GM12878 (cell line): ENCODE data around the gene PPP2R3C. TPM values are rescaled to one million over a fixed set of nuclear protein-coding genes. Genes with fewer than 3 reads are reported as not detected.

Source experiments
- ATAC-seq: fragments of 200-7000 bp; cut with Tn5 transposase; 3 replicates; pipeline ENCODE4 v1.9.1; 2020; ENCODE audit warnings: mild to moderate bottlenecking, moderate library complexity
- BruUV-seq: library from RNA; stranded (reverse); fragments of 400-500 nt; replicated peaks from 2 replicates; lab custom pipeline; 2021; lab: Mats Ljungman, UMichigan
- CTCF ChIA-PET: fragments of 300-600 bp; sonication (Branson Sonifier 250); formaldehyde crosslinking; extraction: SDS; loops from one replicate; lab custom pipeline; 2021; ENCODE audit warnings: inconsistent platforms; lab: Yijun Ruan, JAX
- POLR2A ChIA-PET: fragments of 350-600 bp; formaldehyde crosslinking; extraction: SDS; loops from one replicate; lab custom pipeline; 2021; ENCODE audit warnings: inconsistent platforms; lab: Charles Lee
- RAD21 ChIA-PET: fragments of 300-600 bp; sonication (Branson Sonifier 250); formaldehyde crosslinking; loops from one replicate; lab custom pipeline; 2023; ENCODE audit warnings: antibody characterized with exemption; ENCODE audit not compliant: unreplicated experiment; lab: Charles Lee
- SMC1A ChIA-PET: fragments of 300-600 bp; sonication (Branson Sonifier 250); formaldehyde crosslinking; loops from one replicate; lab custom pipeline; 2023; ENCODE audit not compliant: unreplicated experiment, uncharacterized antibody; lab: Charles Lee
- DNase-seq: peaks from one replicate; pipeline ENCODE4 v3.0.0-alpha.2; 2011; ENCODE audit warnings: low read depth, low spot score
- FAIRE-seq: peaks from 3 replicates; lab custom pipeline; 2011; peaks lifted over from hg19 to GRCh38; lab: Jason Lieb, UNC
- H2AFZ ChIP-seq: 2 replicates; pipeline ENCODE4 v1.6.0; 2011; ENCODE audit warnings: low read depth, low read length, control low read depth; ENCODE audit not compliant: control insufficient read depth
- H3K27ac ChIP-seq: 2 replicates; pipeline ENCODE4 v1.5.1; 2011; ENCODE audit warnings: control low read depth; ENCODE audit not compliant: control insufficient read depth, insufficient read depth
- H3K27me3 ChIP-seq, 2 experiments: replicated peaks in 1 of 2; 2 replicates each; pipeline versions ENCODE4 v1.6.0 to v1.6.1; 2011; ENCODE audit warnings: low read length in 1 of 2; ENCODE audit not compliant: control insufficient read depth in 2 of 2, insufficient read depth in 2 of 2
- H3K36me3 ChIP-seq, 2 experiments: 2 replicates each; pipeline ENCODE4 v1.5.1; 2011; ENCODE audit warnings: low read length in 1 of 2; ENCODE audit not compliant: control insufficient read depth in 2 of 2, insufficient read depth in 2 of 2
- H3K4me1 ChIP-seq: 2 replicates; pipeline ENCODE4 v1.6.1; 2011; ENCODE audit warnings: mild to moderate bottlenecking, low read length, moderate library complexity, mixed read lengths; ENCODE audit not compliant: control insufficient read depth, insufficient read depth
- H3K4me2 ChIP-seq: 2 replicates; pipeline ENCODE4 v1.6.0; 2011; ENCODE audit warnings: control low read depth; ENCODE audit not compliant: control insufficient read depth, insufficient read depth
- H3K4me3 ChIP-seq: fragments of 200-600 bp; sonication (generic); 2 replicates; pipeline ENCODE4 v1.5.1; 2016
- H3K79me2 ChIP-seq: 2 replicates; pipeline ENCODE4 v1.6.0; 2011; ENCODE audit warnings: low read length; ENCODE audit not compliant: control insufficient read depth, insufficient read depth
- H3K9ac ChIP-seq: 2 replicates; pipeline ENCODE4 v1.8.0; 2011; ENCODE audit warnings: low read length, control low read depth, mixed read lengths; ENCODE audit not compliant: control insufficient read depth, insufficient read depth
- H3K9me3 ChIP-seq: replicated peaks from 3 replicates; pipeline ENCODE4 v1.5.1; 2011; ENCODE audit warnings: mild to moderate bottlenecking, low read length; ENCODE audit not compliant: control insufficient read depth, insufficient read depth
- H4K20me1 ChIP-seq: 2 replicates; pipeline ENCODE4 v1.6.0; 2011; ENCODE audit not compliant: control insufficient read depth, insufficient read depth
- JUND ChIP-seq: IDR thresholded peaks from 2 replicates; pipeline ENCODE4 v1.6.1; 2012; ENCODE audit warnings: low read depth, mild to moderate bottlenecking, low read length, improper control_type of control experiment, moderate library complexity
- RBBP5 ChIP-seq: fragments of 200-600 bp; sonication (generic); conservative IDR thresholded peaks from 2 replicates; pipeline ENCODE4 v1.6.1; 2016
- ZNF592 ChIP-seq: fragments of 450-650 bp; IDR thresholded peaks from 2 replicates; pipeline ENCODE4 v1.6.1; 2017; ENCODE audit warnings: mild to moderate bottlenecking, moderate library complexity
- WGBS: methylation state at CpG from one replicate; pipeline ENCODE4 v1.1.6; 2016; ENCODE audit warnings: low lambda C conversion rate; ENCODE audit not compliant: insufficient replicate concordance, insufficient coverage; ENCODE audit errors: missing lambda C conversion rate; 5-methylcytosine and 5-hydroxymethylcytosine counted together
- in situ Hi-C: fragments of 300-500 bp; cut with MboI; formaldehyde crosslinking; loops from 9 replicates; pipeline ENCODE4 v1.14.3; 2018; ENCODE audit warnings: mixed read lengths
- intact Hi-C: fragments of 100-400 bp; cut with micrococcal nuclease; formaldehyde crosslinking; loops from one replicate; pipeline ENCODE4 v1.14.2; 2022; ENCODE audit not compliant: unreplicated experiment
- polyA plus RNA-seq, 11 experiments: library from polyadenylated mRNA; depleted of rRNA in 4 of 11; unstranded in 6 of 11; stranded (reverse) in 5 of 11; fragments of >200 nt; fragmentation: Nextera tagmentation in 4 of 11; fragmentation: Illumina TruSeq in 1 of 11; extraction: Ambion mirVana in 4 of 11; extraction: Trizol in 1 of 11; gene quantifications; 1 replicate in 1 of 11; 2 replicates in 10 of 11; pipeline versions ENCODE4 v1.2.1 to v1.2.3, GENCODE V29; 2011 to 2016; ENCODE audit warnings: inconsistent platforms in 2 of 11, missing spikeins in 2 of 11, low read depth in 1 of 11
- total RNA-seq, 4 experiments: library from RNA; depleted of rRNA in 3 of 4; stranded (reverse); fragments of >200 nt in 3 of 4; fragmentation: Illumina TruSeq in 1 of 4; extraction: Trizol in 1 of 4; gene quantifications; 2 replicates each; pipeline versions ENCODE4 v1.2.1 to v1.2.3, GENCODE V29; 2013 to 2021
- TF ChIP-seq, protein P1 (sequence below): IDR thresholded peaks from 2 replicates; pipeline ENCODE4 v1.6.1; 2011; ENCODE audit warnings: mild to moderate bottlenecking, low read depth, low read length, moderate library complexity; ENCODE audit not compliant: insufficient replicate concordance

PPP2R3C gene
- total and polyA plus RNA-seq, 10 of the 15 experiments (the other 5 are each of a cell fraction or from before 2014, with no cell fraction given): 27.6 to 80.5 (median 42.9) TPM

DNA sequence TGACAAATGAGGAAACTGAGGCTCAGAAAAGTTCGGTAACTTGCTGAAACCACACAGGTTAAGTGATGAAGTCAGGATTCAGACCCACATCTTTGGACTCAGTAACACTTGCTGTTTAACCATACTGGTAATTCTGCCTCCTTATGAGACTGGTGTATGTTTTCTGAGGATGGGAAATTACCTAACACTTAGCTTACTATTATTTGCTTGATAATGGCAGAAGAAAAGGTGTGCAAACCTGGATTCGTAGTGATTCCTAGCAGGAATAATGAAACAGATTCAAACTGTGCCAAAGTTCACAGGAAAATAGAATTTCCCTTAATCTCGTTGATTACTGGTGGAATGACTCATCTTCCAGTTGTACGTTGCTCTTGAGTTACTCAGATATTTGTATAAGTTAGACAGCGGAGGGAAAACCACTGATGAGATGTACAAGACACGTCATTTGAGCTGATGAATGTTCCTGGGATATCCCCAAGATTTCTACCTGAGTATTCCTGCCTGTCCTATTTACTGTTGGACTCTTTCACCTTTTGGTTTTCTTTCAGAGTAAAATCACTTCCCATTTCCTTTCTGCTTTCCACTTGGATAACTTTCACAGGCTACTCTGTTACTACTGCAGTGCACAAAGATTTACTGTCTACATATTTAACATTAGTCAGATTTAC, 38.1 kb upstream of the PPP2R3C start (continued):
- no peak for TF ChIP-seq RBBP5
- TF ChIP-seq, protein P1, sequence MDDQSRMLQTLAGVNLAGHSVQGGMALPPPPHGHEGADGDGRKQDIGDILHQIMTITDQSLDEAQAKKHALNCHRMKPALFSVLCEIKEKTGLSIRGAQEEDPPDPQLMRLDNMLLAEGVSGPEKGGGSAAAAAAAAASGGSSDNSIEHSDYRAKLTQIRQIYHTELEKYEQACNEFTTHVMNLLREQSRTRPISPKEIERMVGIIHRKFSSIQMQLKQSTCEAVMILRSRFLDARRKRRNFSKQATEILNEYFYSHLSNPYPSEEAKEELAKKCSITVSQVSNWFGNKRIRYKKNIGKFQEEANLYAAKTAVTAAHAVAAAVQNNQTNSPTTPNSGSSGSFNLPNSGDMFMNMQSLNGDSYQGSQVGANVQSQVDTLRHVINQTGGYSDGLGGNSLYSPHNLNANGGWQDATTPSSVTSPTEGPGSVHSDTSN: no peak

DNA sequence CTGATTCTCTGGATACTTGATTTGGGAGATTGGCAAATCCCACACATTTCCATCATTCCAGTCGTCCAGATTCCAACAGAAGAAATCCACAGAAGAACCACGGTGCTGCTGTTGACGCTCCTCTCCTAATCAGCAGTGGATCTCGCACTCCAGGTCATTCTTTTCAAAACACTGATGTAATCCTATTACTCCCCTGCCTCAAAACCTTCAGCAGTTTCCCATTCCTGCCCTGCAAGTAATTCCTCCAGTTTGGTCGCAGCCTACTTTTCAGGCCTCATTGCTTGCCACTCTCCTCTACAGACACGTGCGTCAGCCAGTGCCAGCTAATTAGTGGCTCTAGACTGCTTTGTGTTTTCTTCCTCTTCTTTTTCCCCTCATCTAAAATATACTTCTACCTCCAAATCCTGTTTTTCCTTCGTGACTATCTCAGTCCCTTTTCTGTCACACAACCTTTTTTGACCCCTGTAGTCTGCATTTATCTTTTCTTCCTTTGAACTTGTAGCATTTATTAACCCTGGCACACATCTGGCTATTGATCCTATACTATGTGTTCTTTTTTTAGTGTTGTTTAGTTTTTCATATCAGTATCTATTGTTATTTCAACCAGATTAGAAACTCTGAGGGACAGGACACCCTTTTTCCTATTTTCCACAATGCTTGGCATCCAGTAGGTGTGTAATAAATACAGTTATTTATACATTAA, 37.3 kb upstream of the PPP2R3C start:
- H3K79me2 ChIP-seq: peaks cover 3% of the 10 kb centered on the region
- intact Hi-C loops (no loop called here), in situ Hi-C loops (no loop called here)
- H3K4me1 ChIP-seq: peaks cover 19% of the 10 kb centered on the region
- ChIA-PET RAD21 (interaction anchor here (1.1 to 3.0 kb wide), 5 partner anchors 8 to 257 kb away, joined by 3 to 10 read pairs (median 5); no protein-coding TSS in a partner anchor), CTCF (interaction anchor here (1.7 to 2.3 kb wide), 4 partner anchors 16 to 263 kb away, joined by 4 to 10 read pairs (median 8); no protein-coding TSS in a partner anchor)
- 96% methylated on average over 8 of the region's 8 CpGs for WGBS
- H3K9me3 ChIP-seq: no peaks in the 10 kb centered on the region
- TF ChIP-seq ZNF592 (no peak), JUND (no peak)
- TF ChIP-seq, all 136 proteins: peak for 0
- H3K36me3 ChIP-seq: 0 out of 4 replicates have a peak, but pooled peaks cover 1 to 6% of the 10 kb centered on the region in 2 experiments
- SMC1A ChIA-PET: interaction anchor here (1.0 to 5.9 kb wide), 7 partner anchors 9 to 263 kb away, joined by 3 to 41 read pairs (median 4); partner anchors contain the start of gene NFKBIA
- BruUV-seq: no TSS peak
- H3K4me3 ChIP-seq: no peak overlapping the region
- H4K20me1 ChIP-seq: no peaks in the 10 kb centered on the region
- no peaks in the 10 kb centered on the region for H3K27me3 ChIP-seq
- no peak overlapping the region for H3K9ac ChIP-seq
- H2AFZ ChIP-seq: no peak overlapping the region
- DNase-seq: no peak
- no peak for FAIRE-seq
- no peak overlapping the region for H3K27ac ChIP-seq
- H3K4me2 ChIP-seq: no peak overlapping the region
- POLR2A ChIA-PET: interaction anchor here (1.6 to 2.7 kb wide), 3 partner anchors 127 to 258 kb away, joined by 4 to 10 read pairs (median 4); partner anchors contain the start of gene NFKBIA
- ATAC-seq: no peak
